ENCODE results near the gene NCAM1. TPM values are rescaled to one million over a fixed set of nuclear protein-coding genes. Genes with fewer than 3 reads are reported as not detected.

NCAM1 gene
- total RNA-seq, 1 experiment from 2014 or later: 5.9 TPM

DNA sequence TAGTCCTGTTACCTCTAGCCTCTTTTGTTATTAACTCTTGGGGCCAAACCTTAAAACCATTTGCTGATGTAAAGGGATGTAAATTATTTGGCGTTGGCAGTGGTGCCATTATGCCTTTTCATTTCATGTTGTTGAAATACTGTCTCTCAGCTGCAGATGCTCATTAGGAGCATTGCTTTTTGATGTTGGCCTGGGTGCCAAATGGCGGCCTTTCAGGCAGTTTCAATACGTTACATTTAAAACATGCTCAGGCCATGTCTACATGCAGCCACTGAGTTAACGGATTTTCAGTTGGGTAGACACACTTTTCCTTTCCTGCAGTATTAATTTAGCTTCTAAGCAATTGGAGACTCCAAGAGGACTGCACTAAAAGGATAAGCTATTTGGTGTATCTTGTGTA lies 5.3 kb downstream of the NCAM1 start (continued):
- no peak for TF ChIP-seq ZNF396 (CRISPR knock-in tag; IDR thresholded peaks at IDR 0.05; ENCODE audit: borderline replicate concordance)
- no peak for TF ChIP-seq FOXP1 (CRISPR knock-in tag; IDR thresholded peaks at IDR 0.05; ENCODE audit: borderline replicate concordance)
- no peak for TF ChIP-seq NFE2L1 (CRISPR knock-in tag; IDR thresholded peaks at IDR 0.05)
- TF ChIP-seq, protein P1, sequence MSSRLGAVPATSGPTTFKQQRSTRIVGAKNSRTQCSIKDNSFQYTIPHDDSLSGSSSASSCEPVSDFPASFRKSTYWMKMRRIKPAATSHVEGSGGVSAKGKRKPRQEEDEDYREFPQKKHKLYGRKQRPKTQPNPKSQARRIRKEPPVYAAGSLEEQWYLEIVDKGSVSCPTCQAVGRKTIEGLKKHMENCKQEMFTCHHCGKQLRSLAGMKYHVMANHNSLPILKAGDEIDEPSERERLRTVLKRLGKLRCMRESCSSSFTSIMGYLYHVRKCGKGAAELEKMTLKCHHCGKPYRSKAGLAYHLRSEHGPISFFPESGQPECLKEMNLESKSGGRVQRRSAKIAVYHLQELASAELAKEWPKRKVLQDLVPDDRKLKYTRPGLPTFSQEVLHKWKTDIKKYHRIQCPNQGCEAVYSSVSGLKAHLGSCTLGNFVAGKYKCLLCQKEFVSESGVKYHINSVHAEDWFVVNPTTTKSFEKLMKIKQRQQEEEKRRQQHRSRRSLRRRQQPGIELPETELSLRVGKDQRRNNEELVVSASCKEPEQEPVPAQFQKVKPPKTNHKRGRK (CRISPR knock-in tag; IDR thresholded peaks at IDR 0.05; ENCODE audit: borderline replicate concordance): no peak
- TF ChIP-seq, protein P2, sequence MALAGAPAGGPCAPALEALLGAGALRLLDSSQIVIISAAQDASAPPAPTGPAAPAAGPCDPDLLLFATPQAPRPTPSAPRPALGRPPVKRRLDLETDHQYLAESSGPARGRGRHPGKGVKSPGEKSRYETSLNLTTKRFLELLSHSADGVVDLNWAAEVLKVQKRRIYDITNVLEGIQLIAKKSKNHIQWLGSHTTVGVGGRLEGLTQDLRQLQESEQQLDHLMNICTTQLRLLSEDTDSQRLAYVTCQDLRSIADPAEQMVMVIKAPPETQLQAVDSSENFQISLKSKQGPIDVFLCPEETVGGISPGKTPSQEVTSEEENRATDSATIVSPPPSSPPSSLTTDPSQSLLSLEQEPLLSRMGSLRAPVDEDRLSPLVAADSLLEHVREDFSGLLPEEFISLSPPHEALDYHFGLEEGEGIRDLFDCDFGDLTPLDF (CRISPR knock-in tag; IDR thresholded peaks at IDR 0.05): no peak
- TF ChIP-seq, protein P3, sequence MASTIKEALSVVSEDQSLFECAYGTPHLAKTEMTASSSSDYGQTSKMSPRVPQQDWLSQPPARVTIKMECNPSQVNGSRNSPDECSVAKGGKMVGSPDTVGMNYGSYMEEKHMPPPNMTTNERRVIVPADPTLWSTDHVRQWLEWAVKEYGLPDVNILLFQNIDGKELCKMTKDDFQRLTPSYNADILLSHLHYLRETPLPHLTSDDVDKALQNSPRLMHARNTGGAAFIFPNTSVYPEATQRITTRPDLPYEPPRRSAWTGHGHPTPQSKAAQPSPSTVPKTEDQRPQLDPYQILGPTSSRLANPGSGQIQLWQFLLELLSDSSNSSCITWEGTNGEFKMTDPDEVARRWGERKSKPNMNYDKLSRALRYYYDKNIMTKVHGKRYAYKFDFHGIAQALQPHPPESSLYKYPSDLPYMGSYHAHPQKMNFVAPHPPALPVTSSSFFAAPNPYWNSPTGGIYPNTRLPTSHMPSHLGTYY (CRISPR knock-in tag; IDR thresholded peaks at IDR 0.05): no peak
- no peak for TF ChIP-seq RORB (CRISPR knock-in tag; IDR thresholded peaks at IDR 0.05)
- TF ChIP-seq NR1H2 (CRISPR knock-in tag; IDR thresholded peaks at IDR 0.05): no peak
- no peak for TF ChIP-seq SOX15 (CRISPR knock-in tag; IDR thresholded peaks at IDR 0.05)
- no peak for TF ChIP-seq CREB1 (CRISPR knock-in tag; IDR thresholded peaks at IDR 0.05)
- no peak for TF ChIP-seq KAT7 (CRISPR knock-in tag; IDR thresholded peaks at IDR 0.05; ENCODE audit: borderline replicate concordance)

DNA sequence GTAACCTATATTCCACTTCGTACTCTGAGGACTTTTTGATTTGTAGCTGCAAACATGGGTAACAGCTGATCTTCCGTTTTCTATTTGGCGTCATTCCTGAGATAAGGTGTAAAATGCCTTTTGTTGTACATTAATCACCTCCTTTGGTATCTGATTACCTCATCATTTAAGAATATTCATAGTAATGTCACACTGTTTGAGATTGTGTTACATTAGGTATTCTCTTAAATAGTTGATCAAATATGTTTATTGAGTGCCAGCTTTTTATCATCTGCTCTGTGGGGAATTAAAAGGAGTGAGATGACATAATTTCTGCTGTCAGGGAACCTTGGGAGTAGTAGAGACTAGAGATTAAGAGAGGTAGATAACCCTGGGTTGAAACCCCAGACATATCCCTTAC lies 5.9 kb downstream of the NCAM1 start:
- H3K9me3 Mint-ChIP-seq: no peaks in the 10 kb centered on the region
- POLR2A ChIA-PET: no interaction called here
- TF ChIP-seq, protein P1 (CRISPR knock-in tag; IDR thresholded peaks at IDR 0.05; ENCODE audit: borderline replicate concordance): no peak
- TF ChIP-seq GRHL2 (CRISPR knock-in tag; IDR thresholded peaks at IDR 0.05; ENCODE audit: insufficient replicate concordance, severe bottlenecking) (no peak), ZNF416 (CRISPR knock-in tag; IDR thresholded peaks at IDR 0.05) (no peak), CBFB (CRISPR knock-in tag; IDR thresholded peaks at IDR 0.05; ENCODE audit: low read depth) (no peak)
- TF ChIP-seq, protein P4, sequence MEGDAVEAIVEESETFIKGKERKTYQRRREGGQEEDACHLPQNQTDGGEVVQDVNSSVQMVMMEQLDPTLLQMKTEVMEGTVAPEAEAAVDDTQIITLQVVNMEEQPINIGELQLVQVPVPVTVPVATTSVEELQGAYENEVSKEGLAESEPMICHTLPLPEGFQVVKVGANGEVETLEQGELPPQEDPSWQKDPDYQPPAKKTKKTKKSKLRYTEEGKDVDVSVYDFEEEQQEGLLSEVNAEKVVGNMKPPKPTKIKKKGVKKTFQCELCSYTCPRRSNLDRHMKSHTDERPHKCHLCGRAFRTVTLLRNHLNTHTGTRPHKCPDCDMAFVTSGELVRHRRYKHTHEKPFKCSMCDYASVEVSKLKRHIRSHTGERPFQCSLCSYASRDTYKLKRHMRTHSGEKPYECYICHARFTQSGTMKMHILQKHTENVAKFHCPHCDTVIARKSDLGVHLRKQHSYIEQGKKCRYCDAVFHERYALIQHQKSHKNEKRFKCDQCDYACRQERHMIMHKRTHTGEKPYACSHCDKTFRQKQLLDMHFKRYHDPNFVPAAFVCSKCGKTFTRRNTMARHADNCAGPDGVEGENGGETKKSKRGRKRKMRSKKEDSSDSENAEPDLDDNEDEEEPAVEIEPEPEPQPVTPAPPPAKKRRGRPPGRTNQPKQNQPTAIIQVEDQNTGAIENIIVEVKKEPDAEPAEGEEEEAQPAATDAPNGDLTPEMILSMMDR (IDR thresholded peaks at IDR 0.05): no peak
- TF ChIP-seq, protein P5, sequence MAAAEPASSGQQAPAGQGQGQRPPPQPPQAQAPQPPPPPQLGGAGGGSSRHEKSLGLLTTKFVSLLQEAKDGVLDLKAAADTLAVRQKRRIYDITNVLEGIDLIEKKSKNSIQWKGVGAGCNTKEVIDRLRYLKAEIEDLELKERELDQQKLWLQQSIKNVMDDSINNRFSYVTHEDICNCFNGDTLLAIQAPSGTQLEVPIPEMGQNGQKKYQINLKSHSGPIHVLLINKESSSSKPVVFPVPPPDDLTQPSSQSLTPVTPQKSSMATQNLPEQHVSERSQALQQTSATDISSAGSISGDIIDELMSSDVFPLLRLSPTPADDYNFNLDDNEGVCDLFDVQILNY (CRISPR knock-in tag; IDR thresholded peaks at IDR 0.05): no peak
- TF ChIP-seq, protein P6, sequence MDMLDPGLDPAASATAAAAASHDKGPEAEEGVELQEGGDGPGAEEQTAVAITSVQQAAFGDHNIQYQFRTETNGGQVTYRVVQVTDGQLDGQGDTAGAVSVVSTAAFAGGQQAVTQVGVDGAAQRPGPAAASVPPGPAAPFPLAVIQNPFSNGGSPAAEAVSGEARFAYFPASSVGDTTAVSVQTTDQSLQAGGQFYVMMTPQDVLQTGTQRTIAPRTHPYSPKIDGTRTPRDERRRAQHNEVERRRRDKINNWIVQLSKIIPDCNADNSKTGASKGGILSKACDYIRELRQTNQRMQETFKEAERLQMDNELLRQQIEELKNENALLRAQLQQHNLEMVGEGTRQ (CRISPR knock-in tag; IDR thresholded peaks at IDR 0.05): no peak
- CTCF ChIA-PET: no interaction called here
- H3K4me1 Mint-ChIP-seq: peaks cover 18% of the 10 kb centered on the region
- no peak overlapping the region for H3K27ac Mint-ChIP-seq
- no peaks in the 10 kb centered on the region for H3K36me3 Mint-ChIP-seq
- ATAC-seq (no peak), DNase-seq (ENCODE audit: low spot score) (no peak)
- H3K4me3 Mint-ChIP-seq: no peak overlapping the region
- H3K27me3 Mint-ChIP-seq (ENCODE audit: low read depth): peaks cover 25% of the 10 kb centered on the region
